ENCODE measurements around the gene CHRDL2.
"Not testable (repeated sequence)": the region's sequence is repeated elsewhere in the genome, so short reads cannot be mapped to it uniquely, and the experiment has no call there.

Gene CHRDL2

GRCh38 chr11:74669211-74670160, 61.7 kb downstream of the CHRDL2 start:
- no peak for ATAC-seq
- no peak for DNase-seq

- ATAC-seq (no peak), DNase-seq (no peak)
These were observed 67.9 kb downstream of the CHRDL2 start for GRCh38 chr11:74663315-74663714.

- ATAC-seq: no peak
- no peak for DNase-seq
These were observed 68.6 kb downstream of the CHRDL2 start for GRCh38 chr11:74662487-74663103.

GRCh38 chr11:74659124-74659523, 72.1 kb downstream of the CHRDL2 start:
- not testable (repeated sequence) for ATAC-seq, DNase-seq

- DNase-seq (no peak), ATAC-seq (no peak)
These were observed 76.2 kb downstream of the CHRDL2 start for GRCh38 chr11:74654976-74655375.

- no peak for DNase-seq
- no peak for ATAC-seq
These were observed 80.7 kb downstream of the CHRDL2 start for GRCh38 chr11:74650498-74650897.

- no peak for DNase-seq
- ATAC-seq: no peak
These were observed 82.3 kb downstream of the CHRDL2 start for GRCh38 chr11:74648894-74649293.

GRCh38 chr11:74647831-74648230, 83.4 kb downstream of the CHRDL2 start:
- DNase-seq (no peak), ATAC-seq (no peak)

- no peak for ATAC-seq
- DNase-seq: no peak
These were observed 83.8 kb downstream of the CHRDL2 start for GRCh38 chr11:74647404-74647803.

- ATAC-seq: no peak
These were observed 84.3 kb downstream of the CHRDL2 start for GRCh38 chr11:74646954-74647353.

More at GRCh38 chr11:74646954-74647353, 84.3 kb downstream of the CHRDL2 start:
- no peak for DNase-seq
